Measurements from ENCODE around the gene CHN1. TPM values are rescaled to one million over a fixed set of nuclear protein-coding genes. Genes with fewer than 3 reads are reported as not detected.

The CHN1 gene
- polyA plus RNA-seq, 1 donor (not counting 4 experiments of a cell fraction or from before 2014, with no cell fraction given), result 2.3 TPM

DNA sequence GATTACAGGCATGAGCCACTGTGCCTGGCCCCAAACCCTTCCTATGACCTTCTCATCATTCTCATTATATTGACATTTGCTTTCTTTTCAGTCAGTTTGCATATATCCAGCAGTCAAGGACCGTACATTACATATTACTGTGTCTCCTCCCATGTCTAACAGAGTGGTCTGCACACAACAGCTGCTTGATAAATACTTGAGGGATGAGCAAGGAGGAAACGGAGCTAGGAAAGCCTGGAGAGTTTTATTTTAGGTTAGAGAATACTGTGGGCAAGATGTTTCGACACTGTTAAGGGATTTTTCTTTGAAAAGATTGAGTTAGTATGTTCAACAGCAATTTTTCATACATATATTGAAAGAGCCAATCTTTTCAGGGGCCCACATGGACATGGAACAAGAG is 164.7 kb downstream of the CHN1 start:
- DNase-seq (ENCODE audit: low read depth, low spot score), result no peak
- H2AFZ ChIP-seq (ENCODE audit: control insufficient read depth, low read length), result no peak overlapping the region
- no peaks in the 10 kb centered on the region for H3K9me3 ChIP-seq (ENCODE audit: control insufficient read depth, low read depth, low read length)
- no peaks in the 10 kb centered on the region for H3K36me3 ChIP-seq (ENCODE audit: control insufficient read depth in 2 of 2, extremely low read depth in 1 of 2, insufficient read depth in 2 of 2, low read length in 2 of 2)
- no peak overlapping the region for H3K9ac ChIP-seq (ENCODE audit: control insufficient read depth, extremely low read depth, insufficient read depth, low read length)
- peaks cover 18% of the 10 kb centered on the region for H3K4me1 ChIP-seq (ENCODE audit: control insufficient read depth, extremely low read depth, insufficient read depth, low read length)
- dilution Hi-C loops (cut with MboI; ENCODE audit: extremely low pct_ligation_motif_present, low sequenced_read_pairs), result no loop called here
- no peaks in the 10 kb centered on the region for H4K20me1 ChIP-seq (ENCODE audit: control insufficient read depth, extremely low read depth, insufficient read depth, low read length)
- H3K9me1 ChIP-seq (ENCODE audit: control insufficient read depth, extremely low read depth, insufficient read depth, low read length), result no peaks in the 10 kb centered on the region
- no peak for FAIRE-seq
- H3K4me3 ChIP-seq (ENCODE audit: control insufficient read depth in 2 of 3, extremely low read depth in 1 of 3, insufficient read depth in 2 of 3, low read depth in 1 of 3, low read length in 3 of 3), result no peak overlapping the region
- no peaks in the 10 kb centered on the region for H3K27me3 ChIP-seq (ENCODE audit: control insufficient read depth, extremely low read depth, insufficient read depth, low read length)
- no peak overlapping the region for H3K4me2 ChIP-seq (ENCODE audit: control insufficient read depth, extremely low read depth, insufficient read depth, low read depth, low read length)
- no peaks in the 10 kb centered on the region for H3K79me2 ChIP-seq (ENCODE audit: control insufficient read depth, insufficient read depth, low read length)
- TF ChIP-seq, protein P1, sequence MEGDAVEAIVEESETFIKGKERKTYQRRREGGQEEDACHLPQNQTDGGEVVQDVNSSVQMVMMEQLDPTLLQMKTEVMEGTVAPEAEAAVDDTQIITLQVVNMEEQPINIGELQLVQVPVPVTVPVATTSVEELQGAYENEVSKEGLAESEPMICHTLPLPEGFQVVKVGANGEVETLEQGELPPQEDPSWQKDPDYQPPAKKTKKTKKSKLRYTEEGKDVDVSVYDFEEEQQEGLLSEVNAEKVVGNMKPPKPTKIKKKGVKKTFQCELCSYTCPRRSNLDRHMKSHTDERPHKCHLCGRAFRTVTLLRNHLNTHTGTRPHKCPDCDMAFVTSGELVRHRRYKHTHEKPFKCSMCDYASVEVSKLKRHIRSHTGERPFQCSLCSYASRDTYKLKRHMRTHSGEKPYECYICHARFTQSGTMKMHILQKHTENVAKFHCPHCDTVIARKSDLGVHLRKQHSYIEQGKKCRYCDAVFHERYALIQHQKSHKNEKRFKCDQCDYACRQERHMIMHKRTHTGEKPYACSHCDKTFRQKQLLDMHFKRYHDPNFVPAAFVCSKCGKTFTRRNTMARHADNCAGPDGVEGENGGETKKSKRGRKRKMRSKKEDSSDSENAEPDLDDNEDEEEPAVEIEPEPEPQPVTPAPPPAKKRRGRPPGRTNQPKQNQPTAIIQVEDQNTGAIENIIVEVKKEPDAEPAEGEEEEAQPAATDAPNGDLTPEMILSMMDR (optimal IDR thresholded peaks at IDR 0.05 in 1 of 3, IDR thresholded peaks at IDR 0.05 in 1 of 3, conservative IDR thresholded peaks at IDR 0.05 in 1 of 3; ENCODE audit: extremely low read depth in 1 of 3, insufficient read depth in 2 of 3, low read length in 3 of 3), result no peak
- TF ChIP-seq EZH2 (IDR thresholded peaks at IDR 0.05; ENCODE audit: low read length), result no peak
- H3K27ac ChIP-seq (ENCODE audit: control insufficient read depth, insufficient read depth, low read length), result no peak overlapping the region

DNA sequence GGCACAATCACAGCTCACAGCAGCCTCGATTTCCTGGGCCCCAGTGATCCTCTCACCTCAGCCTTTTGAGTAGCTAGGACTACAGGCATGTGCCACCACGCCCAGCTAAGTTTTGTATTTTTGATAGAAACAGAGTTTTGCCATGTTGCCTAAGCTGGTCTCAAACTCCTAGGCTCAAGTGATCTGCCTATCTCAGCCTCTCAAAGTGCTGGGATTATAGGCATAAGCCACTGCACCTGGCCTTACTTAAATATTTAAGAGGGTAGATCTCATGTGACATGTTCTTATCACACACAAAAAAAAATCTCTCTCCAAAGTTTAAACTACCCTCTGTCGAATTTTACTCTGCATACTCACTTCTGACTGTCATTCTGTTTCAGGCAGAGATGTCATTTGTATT is 165.5 kb downstream of the CHN1 start:
- FAIRE-seq, result no peak
- no peaks in the 10 kb centered on the region for H3K9me1 ChIP-seq (ENCODE audit: control insufficient read depth, extremely low read depth, insufficient read depth, low read length)
- H3K27ac ChIP-seq (ENCODE audit: control insufficient read depth, insufficient read depth, low read length), result no peak overlapping the region

More for the DNA sequence above, 165.5 kb downstream of the CHN1 start:
- H3K36me3 ChIP-seq (ENCODE audit: control insufficient read depth in 2 of 2, extremely low read depth in 1 of 2, insufficient read depth in 2 of 2, low read length in 2 of 2), result no peaks in the 10 kb centered on the region
- no peaks in the 10 kb centered on the region for H3K9me3 ChIP-seq (ENCODE audit: control insufficient read depth, low read depth, low read length)
- H4K20me1 ChIP-seq (ENCODE audit: control insufficient read depth, extremely low read depth, insufficient read depth, low read length), result no peaks in the 10 kb centered on the region
- H3K79me2 ChIP-seq (ENCODE audit: control insufficient read depth, insufficient read depth, low read length), result no peaks in the 10 kb centered on the region
- no peak overlapping the region for H2AFZ ChIP-seq (ENCODE audit: control insufficient read depth, low read length)
- DNase-seq (ENCODE audit: low read depth, low spot score), result no peak
- H3K4me3 ChIP-seq (ENCODE audit: control insufficient read depth in 2 of 3, extremely low read depth in 1 of 3, insufficient read depth in 2 of 3, low read depth in 1 of 3, low read length in 3 of 3), result no peak overlapping the region
- H3K4me2 ChIP-seq (ENCODE audit: control insufficient read depth, extremely low read depth, insufficient read depth, low read depth, low read length), result no peak overlapping the region
- H3K4me1 ChIP-seq (ENCODE audit: control insufficient read depth, extremely low read depth, insufficient read depth, low read length), result peaks cover 22% of the 10 kb centered on the region
- H3K27me3 ChIP-seq (ENCODE audit: control insufficient read depth, extremely low read depth, insufficient read depth, low read length), result no peaks in the 10 kb centered on the region
- dilution Hi-C loops (cut with MboI; ENCODE audit: extremely low pct_ligation_motif_present, low sequenced_read_pairs), result no loop called here
- no peak overlapping the region for H3K9ac ChIP-seq (ENCODE audit: control insufficient read depth, extremely low read depth, insufficient read depth, low read length)
- TF ChIP-seq, protein P1 (optimal IDR thresholded peaks at IDR 0.05 in 1 of 3, IDR thresholded peaks at IDR 0.05 in 1 of 3, conservative IDR thresholded peaks at IDR 0.05 in 1 of 3; ENCODE audit: extremely low read depth in 1 of 3, insufficient read depth in 2 of 3, low read length in 3 of 3), result no peak
- no peak for TF ChIP-seq EZH2 (IDR thresholded peaks at IDR 0.05; ENCODE audit: low read length)
